Lung (tissue), 12 donors: ENCODE data around the gene CASS4. TPM values are rescaled to one million over a fixed set of nuclear protein-coding genes. Genes with fewer than 3 reads are reported as not detected.

Source experiments
- ATAC-seq: fragments of 200-7000 bp; cut with Tn5 transposase; one replicate; pipeline ENCODE4 v1.9.1; 2020; ENCODE audit warnings: moderate number of reproducible peaks; ENCODE audit not compliant: insufficient read depth, low FRiP score
- DNase-seq, 3 donors: peaks; one replicate each; pipeline ENCODE4 v3.0.0-alpha.2; 2013 to 2017
- H3K27ac ChIP-seq, 2 donors: one replicate each; pipeline ENCODE4 v1.5.1; 2013; ENCODE audit warnings: mild to moderate bottlenecking in 2 of 2, moderate library complexity in 2 of 2, control low read depth in 1 of 2, inconsistent platforms in 1 of 2, low read depth in 1 of 2, low read length in 1 of 2
- H3K27me3 ChIP-seq, 3 donors: one replicate each; pipeline ENCODE4 v1.5.1; 2013; ENCODE audit warnings: low read length in 2 of 3; ENCODE audit not compliant: control insufficient read depth in 3 of 3, insufficient read depth in 3 of 3
- H3K36me3 ChIP-seq, 4 donors: one replicate each; pipeline ENCODE4 v1.5.1; 2013; ENCODE audit warnings: low read length in 4 of 4, mild to moderate bottlenecking in 1 of 4, moderate library complexity in 1 of 4; ENCODE audit not compliant: control insufficient read depth in 4 of 4, insufficient read depth in 4 of 4
- H3K4me1 ChIP-seq, 5 donors: one replicate each; pipeline ENCODE4 v1.5.1; 2013; ENCODE audit warnings: low read length in 5 of 5, mild to moderate bottlenecking in 2 of 5, moderate library complexity in 1 of 5; ENCODE audit not compliant: control insufficient read depth in 5 of 5, insufficient read depth in 5 of 5
- H3K4me3 ChIP-seq: one replicate; pipeline ENCODE4 v1.5.1; 2013; ENCODE audit warnings: mild to moderate bottlenecking, control low read depth, moderate library complexity
- H3K9ac ChIP-seq, 2 donors: one replicate each; pipeline ENCODE4 v1.5.1; 2013; ENCODE audit warnings: low read length in 2 of 2, control low read depth in 1 of 2; ENCODE audit not compliant: insufficient read depth in 1 of 2
- H3K9me3 ChIP-seq, 4 donors: one replicate each; pipeline ENCODE4 v1.5.1; 2013; ENCODE audit warnings: low read length in 3 of 4, mild to moderate bottlenecking in 1 of 4, moderate library complexity in 1 of 4; ENCODE audit not compliant: control insufficient read depth in 4 of 4, insufficient read depth in 3 of 4
- CTCF ChIP-seq: IDR thresholded peaks from 2 replicates; pipeline ENCODE4 v1.5.1; 2012; ENCODE audit warnings: mild to moderate bottlenecking; ENCODE audit errors: control extremely low read depth, extremely low read depth
- whole genome bisulfite sequencing, 2 donors: extraction: QIAGEN DNeasy Blood & Tissue Kit; methylation state at CpG; one replicate each; pipeline ENCODE4 v1.1.7; 2013; 5-methylcytosine and 5-hydroxymethylcytosine counted together
- polyA plus RNA-seq, 2 donors: library from polyadenylated mRNA; stranded (reverse); fragments of 200-250 nt; gene quantifications; one replicate each; pipeline ENCODE4 v1.2.1, GENCODE V29; 2013
- total RNA-seq, 2 donors: library from RNA; depleted of rRNA in 1 of 2; stranded (reverse); fragments of >200 nt in 1 of 2; gene quantifications; one replicate each; pipeline ENCODE4 v1.2.1, GENCODE V29; 2014 to 2021
- donor health status: control.
- donor health status: control.
- donor health status: Bipolar disorder and iron deficiency.
- donor health status: healthy.
- donor health status: DM: yes; HTN: yes; CAD: no.

CASS4 gene
- total and polyA plus RNA-seq, 4 donors = 4.5 to 30.7 (median 14.8) TPM

GRCh38 chr20:56385130-56385529 lies 26.9 kb upstream of the CASS4 start:
- H3K9me3 ChIP-seq = no peaks in the 10 kb centered on the region
- ATAC-seq (no peak), DNase-seq (peak in 1 of 3 donors; percentile 26)

GRCh38 chr20:56386219-56386618 lies 25.8 kb upstream of the CASS4 start:
- no peak for ATAC-seq
- no peak for DNase-seq
- TF ChIP-seq CTCF = no peak
- peaks cover 0 to 23% (median 13%) of the 10 kb centered on the region in 4 donors for H3K36me3 ChIP-seq
- no peak overlapping the region for H3K9ac ChIP-seq
- H3K9me3 ChIP-seq = no peaks in the 10 kb centered on the region
- 96 to 97% methylated on average over 6 of the region's 6 CpGs for WGBS, 2 donors
- H3K4me3 ChIP-seq = no peak overlapping the region
- peaks cover 0 to 8% (median 6%) of the 10 kb centered on the region in 5 donors for H3K4me1 ChIP-seq
- H3K27ac ChIP-seq = no peak overlapping the region
- no peaks in the 10 kb centered on the region for H3K27me3 ChIP-seq

More at GRCh38 chr20:56385130-56385529, 26.9 kb upstream of the CASS4 start:
- Histone ChIP-seq H3K9ac (no peak overlapping the region), H3K4me3 (no peak overlapping the region), H3K27ac (no peak overlapping the region), H3K36me3 (peaks cover 0 to 23% (median 13%) of the 10 kb centered on the region in 4 donors), H3K27me3 (no peaks in the 10 kb centered on the region), H3K4me1 (peaks cover 0 to 2% (median 0%) of the 10 kb centered on the region in 5 donors)
- TF ChIP-seq CTCF = no peak
- 81% methylated on average over 4 of the region's 4 CpGs for WGBS, 2 donors

- 87 to 91% methylated on average over 4 of the region's 4 CpGs for WGBS, 2 donors
- ATAC-seq = no peak
These were observed 23.2 kb upstream of the CASS4 start for GRCh38 chr20:56388882-56389281.

More at GRCh38 chr20:56388882-56389281, 23.2 kb upstream of the CASS4 start:
- no peak for TF ChIP-seq CTCF
- Histone ChIP-seq H3K4me3 (no peak overlapping the region), H3K4me1 (peaks cover 5 to 20% (median 11%) of the 10 kb centered on the region in 5 donors), H3K27me3 (no peaks in the 10 kb centered on the region), H3K27ac (no peak overlapping the region), H3K9me3 (no peaks in the 10 kb centered on the region), H3K9ac (no peak overlapping the region), H3K36me3 (peaks cover 0 to 14% (median 10%) of the 10 kb centered on the region in 4 donors)
- DNase-seq = no peak
